GM18499 (cell line): Measurements from ENCODE around the gene ILKAP.

ENCODE experiments used
- ATAC-seq: cut with Tn5 transposase; IDR thresholded peaks from one replicate; pipeline ENCODE4 v1.9.1; 2021; ENCODE audit warnings: moderate number of reproducible peaks; ENCODE audit not compliant: insufficient read depth, unreplicated experiment

The ILKAP gene

GRCh38 chr2:238167761-238168160 lies 35.7 kb downstream of the ILKAP start:
- ATAC-seq = no peak

GRCh38 chr2:238167344-238167715 lies 36.2 kb downstream of the ILKAP start:
- no peak for ATAC-seq

- no peak for ATAC-seq
Measured at GRCh38 chr2:238166391-238167343, 36.8 kb downstream of the ILKAP start.

- ATAC-seq = no peak
Measured at GRCh38 chr2:238165288-238165921, 38.1 kb downstream of the ILKAP start.

- ATAC-seq = no peak
Measured at GRCh38 chr2:238164906-238165287, 38.6 kb downstream of the ILKAP start.

GRCh38 chr2:238163481-238164198 lies 39.9 kb downstream of the ILKAP start:
- ATAC-seq = no peak

- no peak for ATAC-seq
Measured at GRCh38 chr2:238162846-238163441, 40.6 kb downstream of the ILKAP start.

- ATAC-seq = no peak
Measured at GRCh38 chr2:238162251-238162845, 41.1 kb downstream of the ILKAP start.

- ATAC-seq = no peak
Measured at GRCh38 chr2:238161291-238162051, 42.0 kb downstream of the ILKAP start.

GRCh38 chr2:238160206-238161129 lies 43.0 kb downstream of the ILKAP start:
- ATAC-seq = no peak

- ATAC-seq = no peak
Measured at GRCh38 chr2:238159661-238160205, 43.8 kb downstream of the ILKAP start.

- no peak for ATAC-seq
Measured at GRCh38 chr2:238159071-238159539, 44.4 kb downstream of the ILKAP start.

- no peak for ATAC-seq
Measured at GRCh38 chr2:238158509-238159070, 44.9 kb downstream of the ILKAP start, which contains the start of gene ERFE. Gene ERFE, plus strand, starts transcription at chr2:238158970. Its CDS starts 38 bp downstream, at chr2:238159008.

- ATAC-seq = no peak
Measured at GRCh38 chr2:238158018-238158508, 45.4 kb downstream of the ILKAP start.

- no peak for ATAC-seq
Measured at GRCh38 chr2:238157506-238158017, 45.9 kb downstream of the ILKAP start.

GRCh38 chr2:238155761-238156694 lies 47.5 kb downstream of the ILKAP start:
- ATAC-seq = no peak
